GM13977 (cell line): ENCODE results near the gene CDK11A.
"Not testable (repeated sequence)": the region's sequence is repeated elsewhere in the genome, so short reads cannot be mapped to it uniquely, and the experiment has no call there.

ENCODE experiments used
- DNase-seq: peaks from one replicate; pipeline ENCODE4 v3.0.0; 2012; ENCODE audit warnings: low spot score
- CTCF ChIP-seq: IDR thresholded peaks from 2 replicates; pipeline ENCODE4 v1.5.1; 2012; ENCODE audit warnings: mild to moderate bottlenecking, control low read depth; ENCODE audit not compliant: insufficient read depth; ENCODE audit errors: extremely low read depth, missing control alignments
- in situ Hi-C: fragments of 300-500 bp; cut with MboI; formaldehyde crosslinking; loops from one replicate; pipeline ENCODE4 v1.12.0; 2022; ENCODE audit warnings: low sequenced_read_pairs, low pct_unique_long_range_greater_than_20kb, mixed read lengths, inconsistent platforms; ENCODE audit not compliant: unreplicated experiment

Gene CDK11A

GRCh38 chr1:1705623-1706022 lies 18.5 kb downstream of the CDK11A start:
- in situ Hi-C loops, DNase-seq: not testable (repeated sequence)

GRCh38 chr1:1704284-1704957 lies 19.7 kb downstream of the CDK11A start:
- in situ Hi-C loops, DNase-seq: not testable (repeated sequence)

GRCh38 chr1:1703796-1704195 lies 20.4 kb downstream of the CDK11A start:
- in situ Hi-C loops: no loop called here
- no peak for DNase-seq
- no peak for TF ChIP-seq CTCF

GRCh38 chr1:1702506-1702905 lies 21.7 kb downstream of the CDK11A start:
- in situ Hi-C loops, DNase-seq: not testable (repeated sequence)

GRCh38 chr1:1700557-1700956 lies 23.6 kb downstream of the CDK11A start:
- in situ Hi-C loops: not testable (repeated sequence)

GRCh38 chr1:1700067-1700466 lies 24.1 kb downstream of the CDK11A start:
- DNase-seq, in situ Hi-C loops: not testable (repeated sequence)

More at GRCh38 chr1:1700557-1700956, 23.6 kb downstream of the CDK11A start:
- not testable (repeated sequence) for DNase-seq

- in situ Hi-C loops, DNase-seq: not testable (repeated sequence)
Observed at GRCh38 chr1:1699061-1699460, 25.1 kb downstream of the CDK11A start.

GRCh38 chr1:1697358-1698183 lies 26.6 kb downstream of the CDK11A start:
- DNase-seq, in situ Hi-C loops: not testable (repeated sequence)

GRCh38 chr1:1696431-1697357 lies 27.5 kb downstream of the CDK11A start:
- in situ Hi-C loops: not testable (repeated sequence)

GRCh38 chr1:1692714-1693647 lies 31.2 kb downstream of the CDK11A start, which contains the start of gene SLC35E2B:
Gene SLC35E2B (minus strand): TSS chr1:1692795. CDS start chr1:1676699, 16,096 bp downstream.
- peak; percentile 82 for DNase-seq
- in situ Hi-C loops: not testable (repeated sequence)

More at GRCh38 chr1:1696431-1697357, 27.5 kb downstream of the CDK11A start:
- not testable (repeated sequence) for DNase-seq

GRCh38 chr1:1692324-1692713 lies 31.8 kb downstream of the CDK11A start:
- in situ Hi-C loops, DNase-seq: not testable (repeated sequence)

- in situ Hi-C loops, DNase-seq: not testable (repeated sequence)
Observed at GRCh38 chr1:1691443-1691842, 32.7 kb downstream of the CDK11A start.

GRCh38 chr1:1689526-1689925 lies 34.6 kb downstream of the CDK11A start:
- DNase-seq, in situ Hi-C loops: not testable (repeated sequence)
